ENCODE data around the gene WNT9B. TPM values are rescaled to one million over a fixed set of nuclear protein-coding genes. Genes with fewer than 3 reads are reported as not detected.
"Not testable (repeated sequence)": the region's sequence is repeated elsewhere in the genome, so short reads cannot be mapped to it uniquely, and the experiment has no call there.

The WNT9B gene
- total RNA-seq, 1 donor from 2014 or later = 0.13 TPM

GRCh38 chr17:46894024-46894423 is 42.6 kb downstream of the WNT9B start:
- ATAC-seq (ENCODE audit: poor library complexity) (no peak), DNase-seq (no peak)
- intact Hi-C loops (cut with DNase I) = no loop called here

DNA sequence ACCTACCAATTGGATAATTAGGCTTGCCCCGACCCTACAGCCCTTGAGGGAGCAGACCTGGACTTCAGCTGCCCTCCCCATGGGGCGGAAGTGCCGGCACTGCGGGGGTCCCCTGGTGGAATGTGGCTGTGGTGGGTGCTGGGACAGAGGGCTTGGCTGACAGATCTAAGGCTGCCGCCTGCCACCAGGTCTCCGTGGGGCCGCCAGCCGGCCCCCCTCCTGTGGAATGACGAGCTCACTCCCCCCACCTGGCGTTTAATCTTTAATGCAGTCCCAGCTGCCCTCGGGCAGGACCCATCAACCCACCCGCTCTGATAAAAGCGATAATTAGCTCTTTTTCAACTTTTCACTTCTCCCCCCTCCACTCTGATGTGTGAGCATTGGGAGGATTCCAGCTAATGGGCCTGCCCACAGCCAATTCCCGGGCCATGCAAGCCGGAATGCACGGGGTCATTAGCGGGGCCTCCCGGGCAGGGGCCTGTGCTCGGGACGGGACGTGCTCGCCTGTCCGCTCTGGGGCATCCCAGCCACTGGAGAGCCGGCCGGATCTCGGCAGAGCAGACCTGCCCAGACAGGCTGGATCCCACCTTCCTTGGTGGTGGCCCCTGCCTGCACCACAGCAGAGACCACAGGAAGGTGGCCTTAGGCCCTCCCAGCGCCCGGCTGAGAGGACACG is 43.2 kb downstream of the WNT9B start:
- intact Hi-C loops (cut with DNase I) = no loop called here
- DNase-seq = no peak
- ATAC-seq (ENCODE audit: poor library complexity) = peak; percentile 25

GRCh38 chr17:46895171-46895570 is 43.8 kb downstream of the WNT9B start:
- intact Hi-C loops (cut with DNase I) = no loop called here
- ATAC-seq (ENCODE audit: poor library complexity) (no peak), DNase-seq (no peak)

DNA sequence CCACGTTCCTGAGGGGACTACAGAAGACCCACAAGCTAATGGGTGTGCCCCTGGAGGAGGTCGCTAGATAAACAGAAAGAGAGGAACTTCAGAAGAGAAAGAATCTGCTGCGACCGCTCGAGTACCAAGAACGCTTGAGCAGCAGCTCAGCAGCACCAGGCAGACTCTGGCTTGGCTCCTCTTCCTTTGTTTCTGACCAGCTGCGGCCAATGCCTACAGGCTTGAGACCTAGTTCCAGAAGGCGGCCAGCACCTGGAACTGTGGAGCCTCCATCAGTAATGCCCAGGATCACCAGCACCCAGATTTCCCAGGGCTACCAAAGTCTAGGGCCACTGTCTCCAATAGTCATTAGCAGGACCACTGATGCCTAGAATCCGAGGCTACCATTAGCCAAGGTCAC is 45.6 kb downstream of the WNT9B start:
- no peak for DNase-seq
- no peak for ATAC-seq (ENCODE audit: poor library complexity)
- intact Hi-C loops (cut with DNase I) = no loop called here

DNA sequence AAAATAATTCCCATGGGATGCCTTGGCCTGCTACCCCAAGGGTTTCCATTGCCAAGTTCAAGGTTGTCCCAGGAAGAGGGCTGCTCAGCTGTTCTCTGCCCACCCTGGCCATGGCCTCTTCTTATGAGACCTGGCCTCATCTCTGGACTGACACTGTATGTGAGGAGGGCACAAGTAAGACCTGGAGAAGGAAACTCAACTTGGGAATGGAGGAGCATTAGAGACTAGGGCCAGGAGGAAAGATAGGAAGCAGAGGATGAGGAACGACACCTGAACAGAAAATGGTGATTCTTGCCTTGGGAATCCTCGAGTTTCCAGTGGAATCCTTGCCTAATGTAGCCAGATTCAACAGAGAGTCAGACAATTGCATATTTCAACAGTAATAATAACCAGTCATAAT is 47.0 kb downstream of the WNT9B start:
- DNase-seq = no peak
- no peak for ATAC-seq (ENCODE audit: poor library complexity)
- intact Hi-C loops (cut with DNase I) = no loop called here

DNA sequence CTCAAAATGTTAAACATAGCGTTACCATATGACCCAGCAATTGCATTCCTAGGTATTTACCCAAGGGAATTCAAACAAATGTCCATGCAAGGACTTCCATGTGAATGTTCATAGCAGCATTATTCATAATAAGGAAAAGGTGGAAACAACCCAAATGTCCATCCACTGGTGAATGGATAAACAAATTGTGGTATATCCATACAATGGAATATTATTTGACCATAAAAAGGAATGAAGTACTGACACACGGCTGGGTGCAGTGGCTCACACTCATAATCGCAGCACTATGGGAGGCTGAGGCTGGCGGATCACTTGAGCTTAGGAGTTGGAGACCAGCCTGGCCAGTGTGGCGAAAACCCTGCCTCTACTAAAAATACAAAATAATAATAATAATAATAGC is 47.5 kb downstream of the WNT9B start:
- ATAC-seq (ENCODE audit: poor library complexity) (no peak), DNase-seq (no peak)
- intact Hi-C loops (cut with DNase I) = no loop called here

- intact Hi-C loops (cut with DNase I) = no loop called here
- ATAC-seq (ENCODE audit: poor library complexity) = no peak
- no peak for DNase-seq
Measured at GRCh38 chr17:46901291-46901690, 49.9 kb downstream of the WNT9B start.

- no peak for DNase-seq
- ATAC-seq (ENCODE audit: poor library complexity) = no peak
- intact Hi-C loops (cut with DNase I) = no loop called here
Measured at GRCh38 chr17:46903762-46904672, 52.6 kb downstream of the WNT9B start.

GRCh38 chr17:46908068-46908737 is 56.8 kb downstream of the WNT9B start:
- ATAC-seq (ENCODE audit: poor library complexity) (no peak), DNase-seq (no peak)
- intact Hi-C loops (cut with DNase I) = no loop called here

GRCh38 chr17:46910179-46910927 is 59.0 kb downstream of the WNT9B start:
- ATAC-seq (ENCODE audit: poor library complexity) (no peak), DNase-seq (no peak)
- intact Hi-C loops (cut with DNase I) = no loop called here

GRCh38 chr17:46911311-46911710 is 59.9 kb downstream of the WNT9B start:
- intact Hi-C loops (cut with DNase I) = no loop called here
- DNase-seq (no peak), ATAC-seq (ENCODE audit: poor library complexity) (peak; percentile 78)

DNA sequence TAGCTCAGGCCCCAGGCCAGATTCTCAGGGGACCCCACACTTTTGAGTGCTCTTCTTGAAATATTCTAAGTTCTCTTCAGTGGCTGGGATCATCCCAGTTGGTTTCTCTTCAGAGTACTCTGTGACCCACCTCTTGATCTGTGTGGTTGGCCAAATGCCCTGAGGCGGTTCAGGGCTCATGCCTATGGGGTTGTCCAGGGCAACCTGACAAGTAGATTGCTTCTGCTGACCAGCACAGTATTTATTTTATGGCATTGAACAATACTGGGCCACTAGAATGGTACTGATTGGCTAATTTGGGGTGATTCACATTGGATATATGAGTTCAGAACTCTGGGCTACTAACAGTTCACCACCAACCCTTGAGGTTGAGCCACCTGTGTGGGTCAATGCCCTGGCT is 64.2 kb downstream of the WNT9B start:
- DNase-seq = no peak
- intact Hi-C loops (cut with DNase I) = no loop called here
- no peak for ATAC-seq (ENCODE audit: poor library complexity)

DNA sequence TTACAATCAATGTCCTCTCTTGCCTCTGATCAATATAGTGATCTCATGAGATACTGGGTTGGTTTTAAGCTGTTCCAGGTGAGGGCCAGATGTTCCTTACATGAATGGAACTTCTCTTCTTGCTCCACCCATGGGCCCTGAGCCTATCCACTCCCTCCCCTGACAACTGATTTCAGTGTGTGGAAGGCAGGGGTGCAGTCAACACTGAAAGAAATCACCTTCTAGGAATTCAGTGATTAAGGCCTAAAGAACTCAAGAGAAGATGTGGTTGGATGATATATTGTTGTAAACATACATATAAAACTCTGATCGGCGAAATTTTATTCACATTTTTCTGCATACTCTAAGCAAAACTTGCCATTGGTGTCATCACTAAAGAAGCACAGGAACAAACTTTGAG is 64.8 kb downstream of the WNT9B start:
- ATAC-seq (ENCODE audit: poor library complexity) (no peak), DNase-seq (no peak)
- intact Hi-C loops (cut with DNase I) = no loop called here

- intact Hi-C loops (cut with DNase I) = no loop called here
- ATAC-seq (ENCODE audit: poor library complexity) = no peak
- no peak for DNase-seq
Measured at GRCh38 chr17:46916623-46917022, 65.2 kb downstream of the WNT9B start.

GRCh38 chr17:46917041-46917440 is 65.7 kb downstream of the WNT9B start:
- ATAC-seq (ENCODE audit: poor library complexity) = no peak
- DNase-seq = no peak
- intact Hi-C loops (cut with DNase I) = no loop called here

GRCh38 chr17:46917516-46917915 is 66.1 kb downstream of the WNT9B start:
- ATAC-seq (ENCODE audit: poor library complexity) (no peak), DNase-seq (no peak)
- intact Hi-C loops (cut with DNase I) = no loop called here

GRCh38 chr17:46921962-46922361 is 70.6 kb downstream of the WNT9B start:
- ATAC-seq (ENCODE audit: poor library complexity); intact Hi-C loops (cut with DNase I); DNase-seq: not testable (repeated sequence)

DNA sequence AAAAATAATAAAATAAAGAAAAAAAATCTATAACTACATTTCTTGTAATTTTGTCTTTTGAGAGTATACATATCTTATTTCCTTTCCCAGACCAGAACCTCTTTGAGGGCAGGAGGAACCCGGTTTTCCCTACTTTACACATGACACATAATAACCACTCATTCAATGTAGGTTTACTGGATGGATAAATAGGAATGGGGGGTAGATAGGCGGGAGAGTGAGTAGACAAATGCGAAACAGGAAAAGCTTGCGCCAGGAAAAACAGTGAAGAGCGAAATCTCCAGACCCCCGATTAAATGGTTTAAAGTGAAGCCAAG is 71.1 kb downstream of the WNT9B start:
- intact Hi-C loops (cut with DNase I) = no loop called here
- ATAC-seq (ENCODE audit: poor library complexity) (peak; percentile 23), DNase-seq (no peak)
